HG03135 (cell line): ENCODE results near the gene KRTAP10-5.
"Not testable (repeated sequence)": the region's sequence is repeated elsewhere in the genome, so short reads cannot be mapped to it uniquely, and the experiment has no call there.

Experiments
- ATAC-seq: cut with Tn5 transposase; IDR thresholded peaks from one replicate; pipeline ENCODE4 v1.9.1; 2021; ENCODE audit warnings: mild to moderate bottlenecking, moderate library complexity; ENCODE audit not compliant: unreplicated experiment

The KRTAP10-5 gene

GRCh38 chr21:44571844-44572782 is 8.3 kb downstream of the KRTAP10-5 start:
- ATAC-seq, result no peak

GRCh38 chr21:44571296-44571695 is 9.1 kb downstream of the KRTAP10-5 start:
- ATAC-seq, result no peak

GRCh38 chr21:44569861-44570517 is 10.4 kb downstream of the KRTAP10-5 start:
- ATAC-seq, result no peak

GRCh38 chr21:44568667-44569556 is 11.5 kb downstream of the KRTAP10-5 start:
- no peak for ATAC-seq

GRCh38 chr21:44568261-44568660 is 12.1 kb downstream of the KRTAP10-5 start:
- no peak for ATAC-seq

GRCh38 chr21:44567481-44568171 is 12.8 kb downstream of the KRTAP10-5 start:
- ATAC-seq, result no peak

- ATAC-seq, result no peak
Observed at GRCh38 chr21:44566403-44566802, 14.0 kb downstream of the KRTAP10-5 start.

GRCh38 chr21:44564886-44565598 is 15.4 kb downstream of the KRTAP10-5 start:
- no peak for ATAC-seq

GRCh38 chr21:44564099-44564498 is 16.3 kb downstream of the KRTAP10-5 start:
- ATAC-seq, result no peak

- ATAC-seq, result no peak
Observed at GRCh38 chr21:44558695-44559094, 21.7 kb downstream of the KRTAP10-5 start, which contains the start of gene KRTAP10-3. Gene KRTAP10-3, minus strand, starts transcription at chr21:44558795. Its CDS starts 80 bp downstream, at chr21:44558715.

- ATAC-seq, result not testable (repeated sequence)
Observed at GRCh38 chr21:44558329-44558675, 22.1 kb downstream of the KRTAP10-5 start.

- no peak for ATAC-seq
Observed at GRCh38 chr21:44557491-44558328, 22.7 kb downstream of the KRTAP10-5 start.

GRCh38 chr21:44556879-44557278 is 23.5 kb downstream of the KRTAP10-5 start:
- ATAC-seq, result no peak

GRCh38 chr21:44555200-44555875 is 25.1 kb downstream of the KRTAP10-5 start:
- ATAC-seq, result no peak

GRCh38 chr21:44552681-44553080 is 27.7 kb downstream of the KRTAP10-5 start:
- ATAC-seq, result no peak

- ATAC-seq, result no peak
Observed at GRCh38 chr21:44552136-44552535, 28.3 kb downstream of the KRTAP10-5 start.

GRCh38 chr21:44551340-44551961 is 29.0 kb downstream of the KRTAP10-5 start, which contains the start of gene KRTAP10-2:
Gene KRTAP10-2, minus strand, starts transcription at chr21:44551505. Its CDS starts 47 bp downstream, at chr21:44551458.
- no peak for ATAC-seq

- no peak for ATAC-seq
Observed at GRCh38 chr21:44550807-44551206, 29.6 kb downstream of the KRTAP10-5 start.
